Posterior vena cava (tissue), 2 donors: Measurements from ENCODE around the gene TNFRSF1A. TPM values are rescaled to one million over a fixed set of nuclear protein-coding genes. Genes with fewer than 3 reads are reported as not detected.
A peak's percentile ranks its signal among the peaks of the same experiment; 100 is the strongest.

Source experiments
- DNase-seq: peaks from one replicate; pipeline ENCODE4 v3.0.0-alpha.2; 2020; ENCODE audit warnings: low spot score
- intact Hi-C, 2 donors: fragments of 100-400 bp; cut with DNase I; formaldehyde crosslinking; loops; one replicate each; pipeline versions ENCODE4 v1.14.1 to v1.14.2; 2022 to 2023
- long read RNA-seq, 2 donors: library from polyadenylated mRNA; unstranded; transcript quantifications; one replicate each; pipeline ENCODE4 v2.0.0, GENCODE V29; 2020 to 2021
- total RNA-seq, 2 donors: library from RNA; stranded (reverse); fragmentation: NEBNext Ultra II Directional; extraction: Animal tissue kit (Norgen Biotek cat#: 25700); gene quantifications; one replicate each; pipeline ENCODE4 v1.2.1, GENCODE V29; 2021
- donor health status: DM: yes; HTN: yes; CAD: no.
- donor health status: DM: yes; HTN: yes; CAD: no.

The TNFRSF1A gene
- 100 to 1,000 TPM; 190 to 194 TPM for total RNA-seq
- long read RNA-seq, donor 1, transcript TNFRSF1A-201 (10 exons, 2,223 nt): major isoform, 31 of 59 reads
- long read RNA-seq, donor 1, partial matches to known transcripts: 19 of 59 reads
- long read RNA-seq, donor 1, other reads (novel, unspliced or antisense): 9 of 59 reads
- long read RNA-seq, donor 2, transcript TNFRSF1A-201 (10 exons, 2,223 nt): major isoform, 129 of 237 reads
- long read RNA-seq, donor 2, partial matches to known transcripts: 44 of 237 reads
- long read RNA-seq, donor 2, other reads (novel, unspliced or antisense): 58 of 237 reads

DNA sequence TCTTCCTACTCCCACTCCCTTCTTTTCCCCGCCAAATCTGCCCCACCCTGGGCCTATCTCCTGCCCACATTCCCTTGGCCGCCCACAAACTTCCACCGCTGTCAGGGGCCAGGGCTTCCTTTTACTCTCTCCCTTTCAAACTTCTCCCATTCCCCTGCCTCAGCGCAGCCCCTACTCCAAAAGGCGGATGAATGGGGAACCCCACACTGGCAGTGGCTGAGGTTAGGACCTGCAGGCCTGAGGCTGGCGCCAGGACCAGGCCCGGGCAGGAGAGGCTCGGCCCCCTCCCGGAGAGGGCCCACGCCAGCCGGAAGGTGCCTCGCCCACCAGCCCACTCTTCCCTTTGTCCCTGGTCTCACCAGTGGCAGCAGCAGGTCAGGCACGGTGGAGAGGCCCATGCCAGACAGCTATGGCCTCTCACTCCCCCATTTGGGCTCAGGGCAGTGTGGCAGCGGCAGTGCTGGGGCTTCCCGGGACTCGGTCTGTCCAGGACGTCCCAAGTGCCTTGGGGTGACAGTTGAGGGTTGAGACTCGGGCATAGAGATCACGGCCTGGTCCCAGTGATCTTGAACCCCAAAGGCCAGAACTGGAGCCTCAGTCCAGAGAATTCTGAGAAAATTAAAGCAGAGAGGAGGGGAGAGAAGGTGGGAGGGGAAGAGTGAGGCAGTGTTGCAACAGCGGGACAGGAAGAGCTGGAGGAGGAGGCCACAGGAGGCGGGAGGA, at the start of gene TNFRSF1A:
Gene TNFRSF1A (minus strand): TSS at position 660 of the 723 bp plus-strand sequence. CDS start 262 bp downstream, at position 398.
- DNase-seq: peak; percentile 93
- intact Hi-C loops: loop anchor here (5.0 kb wide), 1 partner anchor 41 kb away; the partner anchor contains the start of gene LTBR (in 2 of the 2)

- no peak for DNase-seq
- intact Hi-C loops: no loop called here
These were observed 49.1 kb upstream of the TNFRSF1A start for GRCh38 chr12:6391013-6391412.

GRCh38 chr12:6390084-6390799, 48.4 kb upstream of the TNFRSF1A start:
- intact Hi-C loops: no loop called here
- no peak for DNase-seq

GRCh38 chr12:6387541-6387940, 45.7 kb upstream of the TNFRSF1A start:
- intact Hi-C loops: no loop called here

GRCh38 chr12:6386491-6386890, 44.6 kb upstream of the TNFRSF1A start:
- intact Hi-C loops: no loop called here

More at GRCh38 chr12:6387541-6387940, 45.7 kb upstream of the TNFRSF1A start:
- no peak for DNase-seq

DNA sequence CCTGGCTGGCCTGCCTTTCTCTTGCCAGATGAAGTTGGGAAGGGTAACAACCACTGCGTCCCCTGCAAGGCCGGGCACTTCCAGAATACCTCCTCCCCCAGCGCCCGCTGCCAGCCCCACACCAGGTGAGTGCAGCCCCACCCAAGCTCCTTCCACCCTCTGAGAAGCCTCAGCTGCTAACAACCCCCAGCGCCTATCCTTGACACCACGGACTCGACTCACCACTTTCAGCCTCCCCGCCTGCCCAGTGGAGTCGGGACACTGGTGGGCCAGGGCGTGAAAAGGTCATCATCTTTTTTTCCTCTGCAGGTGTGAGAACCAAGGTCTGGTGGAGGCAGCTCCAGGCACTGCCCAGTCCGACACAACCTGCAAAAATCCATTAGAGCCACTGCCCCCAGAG, 44.2 kb upstream of the TNFRSF1A start:
- DNase-seq: no peak
- intact Hi-C loops: no loop called here

More at GRCh38 chr12:6386491-6386890, 44.6 kb upstream of the TNFRSF1A start:
- DNase-seq: no peak

- no peak for DNase-seq
- intact Hi-C loops: loop anchor here (2.0 to 5.0 kb wide), 3 partner anchors 32 to 57 kb away; partner anchors contain the start of gene TNFRSF1A (in 2 of the 2)
These were observed 42.9 kb upstream of the TNFRSF1A start for GRCh38 chr12:6384499-6385436.

- intact Hi-C loops: loop anchor here (2.0 to 5.0 kb wide), 3 partner anchors 33 to 57 kb away; partner anchors contain the start of gene TNFRSF1A (in 2 of the 2)
These were observed 42.0 kb upstream of the TNFRSF1A start, which contains the start of gene LTBR for GRCh38 chr12:6383572-6384498. Gene LTBR, plus strand, starts transcription at chr12:6384162. Its CDS starts 197 bp downstream, at chr12:6384359.

DNA sequence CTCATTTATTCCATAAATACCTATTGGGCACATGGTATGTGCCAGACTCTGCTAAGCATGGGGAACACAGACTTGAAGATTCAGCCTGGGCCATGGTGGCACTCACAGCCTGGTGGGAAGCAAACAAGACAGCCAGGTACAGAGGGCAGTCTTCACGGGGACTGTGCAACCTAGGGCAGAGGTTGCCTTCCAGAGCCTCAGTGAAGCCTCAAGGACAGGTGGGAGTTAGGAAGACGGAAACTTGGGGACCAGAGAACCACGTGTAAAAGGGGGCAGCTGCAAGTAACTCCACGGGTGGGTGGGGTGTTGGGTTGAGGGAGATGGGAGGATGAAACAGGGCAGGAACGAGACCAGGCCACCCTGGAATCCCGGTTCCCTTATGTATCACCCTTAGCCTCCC, 41.1 kb upstream of the TNFRSF1A start:
- no peak for DNase-seq
- intact Hi-C loops: loop anchor here (5.0 kb wide), 2 partner anchors 41 to 56 kb away; partner anchors contain the start of gene TNFRSF1A (in 2 of the 2)

More at GRCh38 chr12:6383572-6384498, 42.0 kb upstream of the TNFRSF1A start, which contains the start of gene LTBR:
- peak; percentile 99 for DNase-seq

GRCh38 chr12:6382371-6382770, 40.5 kb upstream of the TNFRSF1A start:
- DNase-seq: no peak
- intact Hi-C loops: loop anchor here (5.0 kb wide), 2 partner anchors 40 to 55 kb away; partner anchors contain the start of gene TNFRSF1A (in 2 of the 2)

GRCh38 chr12:6380141-6381121, 38.6 kb upstream of the TNFRSF1A start:
- intact Hi-C loops: loop anchor here (5.0 kb wide), 2 partner anchors 38 to 53 kb away; partner anchors contain the start of gene TNFRSF1A (in 2 of the 2)
- no peak for DNase-seq

GRCh38 chr12:6378709-6379472, 37.0 kb upstream of the TNFRSF1A start:
- DNase-seq: no peak
- intact Hi-C loops: no loop called here

DNA sequence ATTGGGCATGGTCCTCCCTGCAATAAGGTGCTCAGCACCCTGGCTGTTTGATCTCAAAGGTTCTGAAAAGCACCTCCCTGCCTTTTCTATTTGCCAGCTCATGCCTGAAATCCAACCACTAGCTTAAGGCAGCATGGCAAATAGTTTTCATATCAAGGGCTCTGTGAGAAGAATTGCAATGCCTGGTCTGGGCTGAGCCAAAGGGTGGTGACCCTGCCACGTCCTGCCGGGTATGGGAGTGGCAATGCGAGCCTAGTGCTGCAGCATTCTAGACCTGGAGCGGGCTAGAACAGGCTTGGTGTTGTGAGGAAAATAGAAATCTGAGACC, 35.8 kb upstream of the TNFRSF1A start:
- DNase-seq: no peak
- intact Hi-C loops: no loop called here

DNA sequence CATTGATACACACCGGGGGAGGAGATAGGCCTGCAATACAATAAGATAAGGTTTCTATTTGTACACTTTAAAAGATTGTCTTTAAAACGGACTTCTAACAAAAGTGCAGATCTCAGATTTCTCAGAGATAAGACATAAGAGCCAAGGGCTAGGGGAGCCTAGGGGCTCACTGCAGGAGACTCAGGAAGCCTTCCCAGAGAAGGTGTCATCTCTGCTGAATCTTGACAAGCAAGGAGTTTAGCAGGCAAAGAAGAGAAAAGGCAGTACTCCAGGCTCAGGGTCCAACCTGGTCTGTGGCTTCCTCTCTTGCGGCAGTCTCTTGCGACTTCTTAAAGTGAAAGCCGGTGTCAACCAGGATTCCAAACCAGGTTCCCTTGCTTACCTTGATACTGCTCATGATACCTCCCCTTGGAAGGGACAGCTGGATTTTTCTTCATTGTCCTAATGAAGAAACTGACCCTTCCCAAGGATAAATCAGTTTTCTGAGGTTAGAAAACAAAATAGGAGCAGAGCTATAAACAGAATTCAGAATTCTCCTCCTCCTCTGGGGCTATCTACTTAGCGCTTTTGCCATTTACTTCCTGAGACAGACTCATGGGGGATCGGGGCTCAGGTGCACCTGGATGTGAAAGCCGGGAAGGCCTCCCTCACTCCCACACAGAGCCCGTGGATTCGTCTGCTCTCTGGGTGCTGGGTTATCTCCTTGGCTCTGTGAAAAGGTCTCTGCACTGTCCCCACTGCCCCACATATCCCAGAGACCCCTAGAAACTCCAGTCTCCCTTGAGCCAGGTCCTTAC, 35.2 kb upstream of the TNFRSF1A start:
- intact Hi-C loops: no loop called here
- DNase-seq: no peak
